Uterus (tissue), 2 donors: ENCODE data around the gene KCNG2.

Experiments
- POLR2A ChIP-seq, 2 donors: fragments of 450-650 bp; IDR thresholded peaks; one replicate each; pipeline ENCODE4 v1.6.1; 2016; ENCODE audit warnings: antibody characterized with exemption in 2 of 2, mild to moderate bottlenecking in 1 of 2, moderate library complexity in 1 of 2
- TF ChIP-seq, protein P1 (sequence below), 4 experiments: fragments of 200-600 bp in 2 of 4; fragments of 450-650 bp in 2 of 4; sonication (generic) in 2 of 4; IDR thresholded peaks; one replicate each; pipeline ENCODE4 v1.5.1; 2016 to 2019; ENCODE audit warnings: antibody characterized with exemption in 4 of 4, mild to moderate bottlenecking in 2 of 4, moderate library complexity in 1 of 4

- TF ChIP-seq, protein P1, sequence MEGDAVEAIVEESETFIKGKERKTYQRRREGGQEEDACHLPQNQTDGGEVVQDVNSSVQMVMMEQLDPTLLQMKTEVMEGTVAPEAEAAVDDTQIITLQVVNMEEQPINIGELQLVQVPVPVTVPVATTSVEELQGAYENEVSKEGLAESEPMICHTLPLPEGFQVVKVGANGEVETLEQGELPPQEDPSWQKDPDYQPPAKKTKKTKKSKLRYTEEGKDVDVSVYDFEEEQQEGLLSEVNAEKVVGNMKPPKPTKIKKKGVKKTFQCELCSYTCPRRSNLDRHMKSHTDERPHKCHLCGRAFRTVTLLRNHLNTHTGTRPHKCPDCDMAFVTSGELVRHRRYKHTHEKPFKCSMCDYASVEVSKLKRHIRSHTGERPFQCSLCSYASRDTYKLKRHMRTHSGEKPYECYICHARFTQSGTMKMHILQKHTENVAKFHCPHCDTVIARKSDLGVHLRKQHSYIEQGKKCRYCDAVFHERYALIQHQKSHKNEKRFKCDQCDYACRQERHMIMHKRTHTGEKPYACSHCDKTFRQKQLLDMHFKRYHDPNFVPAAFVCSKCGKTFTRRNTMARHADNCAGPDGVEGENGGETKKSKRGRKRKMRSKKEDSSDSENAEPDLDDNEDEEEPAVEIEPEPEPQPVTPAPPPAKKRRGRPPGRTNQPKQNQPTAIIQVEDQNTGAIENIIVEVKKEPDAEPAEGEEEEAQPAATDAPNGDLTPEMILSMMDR (IDR thresholded peaks at IDR 0.05) = no peak
- no peak for TF ChIP-seq POLR2A (IDR thresholded peaks at IDR 0.05)
These were observed 10.8 kb upstream of the KCNG2 start for GRCh38 chr18:79786786-79787526.
